ENCODE measurements around the gene ADIG.
A peak's percentile ranks its signal among the peaks of the same experiment; 100 is the strongest.

Gene ADIG

DNA sequence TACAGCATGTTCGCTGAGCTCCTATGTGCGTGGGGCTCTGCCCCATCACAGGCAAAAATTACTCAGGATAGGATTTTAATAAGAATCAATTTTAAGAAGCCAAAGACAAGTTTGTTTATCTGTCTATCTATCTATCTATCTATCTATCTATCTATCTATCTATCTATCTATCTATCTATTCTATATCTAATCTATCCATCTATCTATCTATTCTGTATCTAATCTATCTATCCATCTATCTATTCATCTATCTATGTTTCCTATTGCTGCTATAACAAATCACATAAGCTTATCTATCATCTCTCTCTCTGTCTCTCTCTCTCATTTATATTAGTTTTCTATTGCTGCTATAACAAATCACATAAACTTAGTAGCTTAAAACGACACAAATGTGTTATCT, 22.3 kb downstream of the ADIG start:
- DNase-seq, result no peak

- DNase-seq, result no peak
Measured at GRCh38 chr20:38604873-38605303, 23.9 kb downstream of the ADIG start.

DNA sequence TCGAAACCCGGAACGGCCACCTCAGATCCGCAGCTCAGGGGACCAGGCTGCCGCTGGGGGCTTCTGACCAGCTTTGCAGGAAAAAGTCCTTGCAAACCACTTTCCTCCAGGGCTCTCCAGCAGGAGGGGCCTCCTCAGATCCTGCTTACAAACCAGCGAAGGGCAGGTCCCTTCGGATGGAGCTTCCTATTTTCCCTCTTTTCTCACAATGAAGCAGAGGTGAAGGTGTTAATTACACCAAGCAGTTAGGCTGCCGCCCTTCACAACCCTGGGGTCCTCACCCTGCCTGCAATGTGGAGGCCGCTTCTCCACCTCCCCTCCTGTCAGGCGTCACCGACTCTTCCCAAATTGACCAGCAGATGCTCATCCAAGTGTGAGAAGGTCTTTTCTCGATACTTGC, 26.4 kb downstream of the ADIG start:
- DNase-seq, result no peak

DNA sequence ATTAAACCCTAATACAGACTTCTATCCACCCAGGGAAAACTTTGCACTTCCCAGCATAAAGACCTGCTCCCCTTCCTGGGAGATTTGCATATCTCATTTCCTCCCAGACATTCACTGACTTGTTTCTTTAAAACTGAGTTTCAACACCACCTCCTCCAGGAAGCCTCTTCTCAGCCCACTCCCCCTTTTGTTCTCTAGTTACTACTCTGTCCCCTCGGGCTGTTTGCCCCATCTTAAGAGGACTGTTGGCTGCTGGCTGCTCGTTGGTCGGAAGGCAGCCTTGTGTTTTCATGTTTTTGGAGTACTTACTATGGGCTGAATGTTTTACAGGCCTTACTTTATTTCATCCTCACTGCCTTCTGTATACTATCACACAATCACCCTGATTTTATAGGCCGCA, 27.2 kb downstream of the ADIG start:
- DNase-seq, result no peak

GRCh38 chr20:38609815-38610214, 28.8 kb downstream of the ADIG start:
- DNase-seq, result no peak

GRCh38 chr20:38610521-38610920, 29.5 kb downstream of the ADIG start:
- no peak for DNase-seq

- no peak for DNase-seq
Measured at GRCh38 chr20:38612751-38613515, 31.9 kb downstream of the ADIG start.

DNA sequence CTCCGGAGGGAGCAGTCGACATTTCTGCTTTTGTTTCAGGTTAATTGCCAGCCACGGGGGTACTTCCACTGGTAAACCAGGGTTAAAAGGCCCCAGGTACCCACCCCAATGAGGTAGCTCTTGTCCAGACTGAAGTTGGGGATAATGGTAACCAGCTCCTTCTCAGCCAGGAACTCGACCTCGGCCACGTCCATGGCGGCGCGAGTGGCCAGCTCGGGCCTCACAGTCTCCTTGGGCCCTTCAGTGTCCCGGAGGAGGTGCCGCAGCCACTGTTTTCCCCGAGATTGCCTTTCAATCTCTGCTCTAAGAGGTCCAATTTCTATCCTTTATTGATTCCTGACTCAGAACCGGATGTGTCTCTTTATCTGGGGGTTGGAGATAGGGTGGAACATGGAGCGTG, 34.3 kb downstream of the ADIG start:
- DNase-seq, result no peak

DNA sequence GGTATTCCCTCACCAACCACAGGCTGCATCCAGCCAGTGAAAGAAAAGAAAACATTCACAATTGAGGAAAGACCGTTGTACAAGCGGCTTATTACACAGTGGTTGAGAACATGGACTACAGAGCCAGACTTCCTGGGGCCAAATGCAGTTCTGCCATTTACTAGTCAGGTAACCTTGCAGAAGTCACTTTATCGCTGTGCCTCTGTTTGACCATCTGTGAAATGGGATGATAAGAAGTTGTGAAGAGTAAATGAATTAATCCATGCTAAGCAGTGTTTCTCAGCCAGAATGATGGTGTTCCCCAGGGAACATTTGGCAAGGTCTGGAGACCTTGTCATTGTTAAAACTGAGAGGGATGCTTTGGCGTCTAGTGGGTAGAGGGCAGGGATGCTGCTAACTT, 35.5 kb downstream of the ADIG start:
- no peak for DNase-seq

DNA sequence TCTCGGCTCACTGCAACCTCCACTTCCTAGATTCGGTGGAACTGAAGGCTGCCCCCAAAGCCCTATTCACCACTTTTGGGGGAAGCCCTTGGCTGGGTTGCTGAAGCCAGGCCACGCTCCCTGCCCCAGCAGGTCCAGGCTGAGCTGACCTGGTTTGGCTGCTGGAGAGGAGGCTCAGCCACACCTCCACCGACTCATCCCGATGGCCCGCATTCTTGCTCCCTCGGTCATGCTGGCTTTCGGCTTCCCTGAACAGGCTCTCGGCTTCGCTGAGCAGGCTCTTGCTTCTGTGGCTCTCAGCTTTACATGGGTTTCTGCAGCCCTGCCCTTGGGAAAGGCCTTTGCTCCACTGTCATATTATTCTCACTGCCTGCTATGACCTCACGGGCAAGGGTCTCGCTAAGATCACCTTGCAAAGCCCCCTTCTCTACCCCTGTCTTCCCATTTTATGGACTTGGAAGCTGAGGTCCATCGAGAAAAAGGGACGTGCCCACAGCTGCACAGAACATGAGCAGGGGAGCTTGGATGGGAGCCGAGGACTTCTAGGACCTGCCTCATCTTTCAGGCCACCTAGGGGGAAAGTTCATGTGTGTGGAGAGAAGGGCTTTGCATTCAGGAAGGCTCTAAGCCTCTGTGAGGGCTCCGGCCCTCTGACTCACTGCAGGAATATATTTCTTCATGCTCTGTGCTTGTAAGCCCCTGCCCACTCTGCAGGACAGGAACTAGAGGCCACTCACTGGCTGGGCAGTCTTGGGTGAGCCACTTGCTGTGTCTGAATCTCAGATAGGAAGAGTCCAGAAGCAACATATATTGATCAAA, 36.2 kb downstream of the ADIG start:
- DNase-seq, result no peak

GRCh38 chr20:38617830-38618196, 36.8 kb downstream of the ADIG start:
- no peak for DNase-seq

- DNase-seq, result no peak
Measured at GRCh38 chr20:38620441-38620840, 39.4 kb downstream of the ADIG start.

DNA sequence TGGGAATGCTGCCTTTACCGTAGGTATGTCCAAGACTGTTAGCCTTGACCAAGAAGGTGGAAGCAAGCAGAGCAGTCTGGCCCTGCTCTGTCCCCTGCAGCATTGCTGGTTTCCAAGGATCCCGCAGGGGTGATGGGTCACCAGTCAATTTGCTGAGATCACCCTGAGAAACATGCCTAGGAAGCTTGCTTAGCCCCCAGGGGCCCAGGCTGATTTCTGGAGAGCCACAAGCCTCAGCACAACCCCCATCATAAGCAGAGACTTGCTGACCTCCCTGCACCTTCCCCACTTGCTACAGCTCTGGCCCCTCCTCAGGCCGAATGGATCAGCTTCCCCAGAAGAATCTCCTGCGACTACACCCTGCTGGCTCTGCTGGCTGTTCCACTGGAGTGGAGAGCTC, 42.1 kb downstream of the ADIG start:
- no peak for DNase-seq

GRCh38 chr20:38624084-38624483, 43.1 kb downstream of the ADIG start:
- no peak for DNase-seq

GRCh38 chr20:38625896-38626295, 44.9 kb downstream of the ADIG start:
- DNase-seq, result no peak

- no peak for DNase-seq
Measured at GRCh38 chr20:38626921-38627659, 46.1 kb downstream of the ADIG start.

GRCh38 chr20:38628580-38629470, 47.8 kb downstream of the ADIG start:
- DNase-seq, result no peak

GRCh38 chr20:38629979-38630378, 49.0 kb downstream of the ADIG start:
- DNase-seq, result no peak

DNA sequence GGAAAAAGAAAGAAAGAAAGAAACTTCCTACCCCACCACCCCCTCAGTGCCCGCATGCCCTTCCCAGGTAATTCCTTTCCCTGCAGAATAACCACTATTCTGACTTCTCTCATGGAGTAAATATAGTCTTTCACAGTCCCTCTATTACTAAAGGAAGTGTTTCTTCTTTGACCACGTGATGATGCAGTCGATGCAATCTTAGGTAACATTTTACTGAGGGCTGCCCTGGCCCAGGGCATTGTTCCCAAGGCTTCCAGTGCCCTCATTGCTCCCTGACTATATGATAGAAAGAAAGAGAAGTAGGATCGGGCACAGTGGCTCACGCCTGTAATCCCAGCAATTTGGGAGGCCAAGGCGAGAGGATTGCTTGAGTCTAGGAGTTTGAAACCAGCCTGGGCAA, 49.7 kb downstream of the ADIG start:
- DNase-seq, result no peak

- DNase-seq, result no peak
Measured at GRCh38 chr20:38631155-38632022, 50.4 kb downstream of the ADIG start.

GRCh38 chr20:38633577-38634093, 52.6 kb downstream of the ADIG start:
- DNase-seq, result peak; percentile 82
